ENCODE results near the gene PNPLA8.

Gene PNPLA8

GRCh38 chr7:108455551-108455997 lies 70.4 kb downstream of the PNPLA8 start:
- DNase-seq (ENCODE audit: low spot score) = no peak
- in situ Hi-C loops (cut with MboI; ENCODE audit: low pct_unique_long_range_greater_than_20kb, low sequenced_read_pairs, unreplicated experiment) = no loop called here
- no peak for TF ChIP-seq CTCF (IDR thresholded peaks at IDR 0.05; ENCODE audit: extremely low read depth, insufficient read depth, missing control alignments)

GRCh38 chr7:108454674-108455550 lies 71.0 kb downstream of the PNPLA8 start:
- in situ Hi-C loops (cut with MboI; ENCODE audit: low pct_unique_long_range_greater_than_20kb, low sequenced_read_pairs, unreplicated experiment) = no loop called here
- DNase-seq (ENCODE audit: low spot score) = peak; percentile 58
- TF ChIP-seq CTCF (IDR thresholded peaks at IDR 0.05; ENCODE audit: extremely low read depth, insufficient read depth, missing control alignments) = no peak

GRCh38 chr7:108454317-108454673 lies 71.6 kb downstream of the PNPLA8 start:
- in situ Hi-C loops (cut with MboI; ENCODE audit: low pct_unique_long_range_greater_than_20kb, low sequenced_read_pairs, unreplicated experiment) = no loop called here
- no peak for TF ChIP-seq CTCF (IDR thresholded peaks at IDR 0.05; ENCODE audit: extremely low read depth, insufficient read depth, missing control alignments)
- DNase-seq (ENCODE audit: low spot score) = no peak

- TF ChIP-seq CTCF (IDR thresholded peaks at IDR 0.05; ENCODE audit: extremely low read depth, insufficient read depth, missing control alignments) = no peak
- in situ Hi-C loops (cut with MboI; ENCODE audit: low pct_unique_long_range_greater_than_20kb, low sequenced_read_pairs, unreplicated experiment) = no loop called here
- no peak for DNase-seq (ENCODE audit: low spot score)
Observed at GRCh38 chr7:108453320-108453719, 72.6 kb downstream of the PNPLA8 start.

- in situ Hi-C loops (cut with MboI; ENCODE audit: low pct_unique_long_range_greater_than_20kb, low sequenced_read_pairs, unreplicated experiment) = no loop called here
- DNase-seq (ENCODE audit: low spot score) = peak; percentile 62
- TF ChIP-seq CTCF (IDR thresholded peaks at IDR 0.05; ENCODE audit: extremely low read depth, insufficient read depth, missing control alignments) = peak; percentile 44
Observed at GRCh38 chr7:108452707-108453106, 73.2 kb downstream of the PNPLA8 start.

GRCh38 chr7:108451296-108451848 lies 74.6 kb downstream of the PNPLA8 start:
- in situ Hi-C loops (cut with MboI; ENCODE audit: low pct_unique_long_range_greater_than_20kb, low sequenced_read_pairs, unreplicated experiment) = no loop called here
- no peak for TF ChIP-seq CTCF (IDR thresholded peaks at IDR 0.05; ENCODE audit: extremely low read depth, insufficient read depth, missing control alignments)
- no peak for DNase-seq (ENCODE audit: low spot score)

Measured in GM13977 (cell line).